Anterior cingulate cortex (tissue), 58 donors: ENCODE results near the gene PEX5.
"Not testable (repeated sequence)": the region's sequence is repeated elsewhere in the genome, so short reads cannot be mapped to it uniquely, and the experiment has no call there.

Source experiments
- DNase-seq, 58 donors: peaks; one replicate each; lab custom pipeline; 2025; lab: John Stamatoyannopoulos, UW

Gene PEX5

DNA sequence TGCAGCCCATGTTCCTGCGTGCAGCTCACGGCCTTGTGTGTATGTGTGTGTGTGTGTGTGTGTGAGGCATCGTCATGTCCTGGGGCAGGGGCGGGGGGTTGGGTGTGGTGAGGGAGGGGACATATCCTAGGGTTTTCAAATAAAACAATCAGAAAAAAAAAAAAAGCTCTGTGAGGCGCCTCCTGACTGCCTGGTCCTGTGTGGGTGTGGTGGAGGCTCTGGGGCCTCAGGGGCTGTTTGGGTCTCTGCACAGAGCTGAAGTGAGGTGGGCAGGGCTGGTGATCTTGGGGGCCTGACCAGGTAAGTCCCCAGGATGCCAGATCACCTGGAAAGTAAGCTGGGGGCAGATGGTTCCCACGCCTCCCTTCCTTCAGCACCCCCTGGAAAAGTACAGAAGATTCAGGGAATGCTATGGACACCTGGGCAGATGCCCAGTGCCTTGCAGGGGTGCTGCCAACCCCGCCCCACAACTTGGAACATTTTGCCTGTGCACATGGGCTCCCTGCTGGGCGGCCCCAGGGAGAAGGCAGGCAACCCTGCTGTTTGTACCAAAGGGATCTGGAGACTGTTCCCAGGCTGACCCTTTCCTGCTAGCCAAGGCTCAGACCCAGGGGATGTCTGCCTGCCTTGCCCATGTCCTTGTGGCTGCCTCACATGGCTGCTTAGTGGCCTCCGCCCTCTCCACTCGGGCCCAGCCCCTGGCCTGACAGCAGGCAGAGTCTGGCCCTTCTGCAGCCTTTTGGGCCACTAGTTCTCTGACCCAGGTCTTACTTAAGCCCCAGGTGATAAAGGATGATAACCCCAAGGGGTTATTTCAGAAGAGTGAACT, 30.5 kb upstream of the PEX5 start:
- DNase-seq, result peak in 5 of 58 donors; percentile 26 to 65 (median 41)

DNA sequence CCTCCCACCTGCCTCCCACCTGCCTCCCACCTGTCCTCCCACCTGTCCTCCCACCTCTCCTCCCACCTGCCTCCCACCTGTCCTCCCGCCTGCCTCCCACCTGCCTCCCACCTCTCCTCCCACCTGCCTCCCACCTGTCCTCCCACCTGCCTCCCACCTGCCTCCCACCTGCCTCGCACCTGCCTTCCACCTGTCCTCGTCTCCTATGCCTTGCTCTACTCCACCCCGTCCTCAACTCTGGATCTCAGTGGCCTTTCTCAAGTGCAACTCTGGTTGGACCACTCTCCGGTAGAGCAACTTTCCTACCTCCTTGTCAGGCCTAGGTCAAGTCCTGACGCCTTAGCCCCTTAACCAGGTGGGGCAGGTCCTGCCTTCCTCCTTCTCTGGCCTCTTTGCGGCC, 29.3 kb upstream of the PEX5 start:
- DNase-seq, result no peak

DNA sequence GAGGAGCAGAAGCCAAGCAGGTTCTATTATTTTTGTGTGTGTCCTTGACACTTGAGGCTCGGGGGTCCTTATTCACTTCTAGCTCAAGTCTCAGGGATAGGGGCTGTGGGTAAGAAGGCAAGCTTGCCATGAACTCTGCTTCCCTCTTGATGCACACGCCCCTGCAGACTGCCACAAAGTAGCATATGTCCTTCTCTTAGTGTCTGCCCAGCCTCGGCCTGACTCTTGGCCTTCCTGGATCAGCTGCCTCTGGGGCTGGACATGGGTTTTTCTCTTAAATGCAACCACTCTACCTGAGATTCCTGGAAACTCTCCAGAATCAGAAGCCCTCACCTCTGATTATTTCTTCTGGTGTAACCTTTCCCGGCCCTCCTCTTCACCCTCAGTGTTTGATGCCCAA, 28.2 kb upstream of the PEX5 start:
- no peak for DNase-seq

DNA sequence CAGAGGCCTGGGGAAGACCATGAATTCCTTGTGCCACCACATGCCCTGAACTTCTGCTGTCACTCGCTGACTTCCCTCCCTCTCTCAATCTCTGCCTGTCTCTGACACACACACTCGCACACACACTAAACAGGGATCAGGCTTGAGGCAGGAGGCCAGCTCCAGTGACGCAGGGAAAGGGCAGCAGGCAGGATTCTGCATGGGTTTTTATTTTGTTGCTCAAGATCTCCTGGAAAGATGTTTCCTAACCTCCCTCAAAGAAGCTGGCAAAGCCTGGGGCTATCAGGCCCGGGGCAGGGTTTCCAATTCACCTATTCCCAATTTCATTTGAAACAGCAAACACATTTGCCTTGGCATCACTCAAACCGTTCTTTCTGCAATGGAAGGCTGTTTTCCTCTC, 27.7 kb upstream of the PEX5 start:
- no peak for DNase-seq

DNA sequence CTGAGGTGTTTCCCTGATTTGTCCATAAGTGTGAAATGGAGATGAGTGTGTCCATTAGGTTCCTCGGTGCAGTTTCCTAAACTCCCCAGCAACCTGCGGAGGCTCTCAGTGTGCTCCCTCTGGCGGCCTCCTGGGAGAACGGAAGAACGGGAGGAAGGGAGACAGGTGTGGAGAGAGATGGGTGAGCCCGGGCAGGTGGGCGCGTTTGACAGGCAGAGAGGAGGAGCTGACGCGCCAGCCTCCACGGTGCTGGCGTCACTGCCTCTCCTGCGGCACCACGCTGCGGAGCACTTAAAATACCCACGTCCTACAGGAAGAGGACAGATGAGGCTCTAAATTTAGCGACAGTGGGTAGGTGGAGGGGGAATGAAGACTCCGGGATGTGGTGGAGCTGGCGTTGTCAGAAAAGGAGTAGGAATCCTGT, 26.8 kb upstream of the PEX5 start:
- peak in 33 of 58 donors; percentile 7 to 76 (median 45) for DNase-seq

DNA sequence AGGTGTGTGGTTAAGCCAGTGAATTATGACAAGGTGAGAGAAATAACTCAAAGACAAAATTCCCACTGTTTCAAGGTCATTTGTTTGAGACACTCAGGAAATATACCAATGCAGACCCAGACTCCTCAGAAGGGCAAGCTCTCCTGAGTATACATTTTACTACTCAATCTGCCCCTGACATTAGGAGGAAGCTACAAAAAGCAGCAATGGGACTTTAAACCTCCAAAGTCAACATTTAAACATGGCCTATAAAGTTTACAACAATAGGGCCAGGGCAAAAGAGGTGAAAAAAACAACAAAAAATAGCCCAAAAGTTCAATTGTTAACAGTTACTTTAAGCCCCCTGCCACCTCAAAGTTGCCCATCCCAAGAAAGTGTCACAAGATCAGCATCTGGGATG, 19.5 kb upstream of the PEX5 start:
- no peak for DNase-seq

DNA sequence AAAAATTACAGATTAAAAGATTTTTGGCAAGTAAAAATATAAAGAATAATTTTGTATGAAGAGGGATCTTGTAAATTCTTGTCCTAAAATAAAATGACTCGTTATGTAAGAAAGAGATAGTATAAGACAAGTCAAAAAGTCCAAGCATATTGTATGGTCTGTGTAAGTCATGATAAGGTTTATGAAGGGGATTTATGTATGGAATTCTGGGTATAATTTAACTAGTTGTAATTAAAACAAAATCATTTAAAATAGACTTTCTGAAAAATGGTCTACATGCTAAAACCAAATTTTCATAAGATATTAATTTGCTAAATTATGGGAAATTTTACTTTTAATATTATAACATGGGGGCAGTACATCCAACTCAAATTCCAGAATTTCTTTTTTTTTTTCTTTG, 17.6 kb upstream of the PEX5 start:
- no peak for DNase-seq

DNA sequence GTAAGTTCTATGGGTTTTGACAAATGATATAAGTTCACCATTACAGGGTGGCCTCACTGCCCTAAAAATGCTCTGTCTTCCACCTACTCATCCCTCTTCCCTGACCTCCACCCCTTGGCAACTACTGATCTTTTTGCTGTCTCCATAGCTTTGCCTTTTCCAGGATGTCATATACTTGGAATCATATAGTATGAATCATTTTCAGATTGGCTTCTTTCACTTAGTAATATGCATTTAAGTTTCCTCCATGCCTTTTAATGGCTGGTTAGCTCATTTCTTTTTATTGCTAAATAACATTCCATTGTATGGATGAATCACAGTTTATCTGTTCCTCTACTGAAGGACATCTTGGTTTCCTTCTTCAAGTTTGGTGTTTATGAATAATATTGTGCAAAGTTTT, 14.0 kb upstream of the PEX5 start:
- no peak for DNase-seq

DNA sequence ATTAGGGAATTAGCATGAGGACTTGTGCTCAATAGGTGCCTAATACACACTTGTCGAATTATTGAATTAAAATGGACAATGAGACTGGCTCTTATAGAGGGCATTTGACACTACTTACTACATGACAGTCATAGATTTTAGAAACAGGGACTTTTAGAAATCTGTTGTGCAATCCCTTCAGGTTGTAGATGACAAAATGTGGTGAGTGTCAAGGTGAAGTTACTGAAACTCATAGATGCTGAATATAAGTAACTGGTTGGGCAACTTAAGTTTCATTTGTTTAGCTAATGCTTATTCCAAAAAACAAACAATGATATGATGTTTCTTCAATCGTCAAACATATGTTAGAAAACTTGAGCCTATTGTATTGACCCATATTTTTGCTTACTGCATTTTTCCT, 12.9 kb upstream of the PEX5 start:
- DNase-seq, result no peak

DNA sequence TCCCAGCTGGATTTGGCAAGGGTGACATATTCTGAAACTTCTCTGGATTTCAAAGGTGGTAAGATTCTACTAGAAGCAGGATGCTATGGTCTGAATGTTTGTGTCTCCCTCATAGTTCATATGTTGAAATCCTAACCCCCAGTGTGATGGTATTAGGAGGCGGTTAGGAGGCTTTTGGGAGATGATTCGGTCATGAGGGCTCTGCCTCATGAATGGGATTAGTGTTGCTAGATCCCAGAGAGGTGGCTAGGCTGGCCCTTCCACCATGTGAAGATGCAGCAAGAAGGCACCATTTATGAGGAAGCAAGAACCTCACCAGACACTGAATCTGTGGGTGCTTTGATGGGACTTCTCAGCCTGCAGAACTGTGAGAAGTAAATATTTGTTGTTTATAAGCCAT, 11.0 kb upstream of the PEX5 start:
- no peak for DNase-seq

DNA sequence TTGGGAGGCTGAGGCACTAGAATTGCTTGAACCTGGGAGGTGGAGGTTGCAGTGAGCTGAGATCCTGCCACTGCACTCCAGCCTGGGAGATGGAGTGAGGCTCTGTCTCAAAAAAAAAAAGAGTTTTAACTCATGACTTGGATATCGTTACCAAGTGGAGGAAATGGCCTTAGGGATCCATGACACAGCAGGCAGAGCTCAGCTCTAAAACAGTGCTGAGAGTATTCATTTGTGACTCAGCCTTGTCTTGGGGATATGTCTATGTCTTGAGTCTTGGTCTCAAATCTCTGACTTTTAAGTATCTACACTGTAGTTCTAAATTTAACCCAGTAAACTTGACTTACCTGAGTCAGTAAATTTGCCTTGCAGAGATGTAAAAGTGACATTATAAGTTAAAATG, 8.8 kb upstream of the PEX5 start:
- DNase-seq, result no peak

DNA sequence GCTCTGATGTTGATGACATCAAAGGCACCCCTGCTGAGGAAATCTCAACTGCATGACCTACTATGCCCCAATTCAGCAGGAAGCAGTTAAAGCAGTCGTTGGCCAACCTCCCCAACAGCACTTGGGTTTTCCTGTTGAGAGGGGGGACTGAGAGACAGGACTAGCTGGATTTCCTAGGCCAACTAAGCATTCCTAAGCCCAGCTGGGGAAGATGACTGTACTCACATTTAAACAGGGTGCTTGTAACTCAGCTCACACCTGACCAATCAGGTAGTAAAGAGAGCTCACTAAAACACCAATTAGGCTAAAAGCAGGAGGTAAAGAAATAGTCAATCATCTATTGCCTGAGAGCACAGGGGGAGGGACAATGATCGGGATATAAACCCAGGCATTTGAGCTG, 3.4 kb upstream of the PEX5 start:
- DNase-seq, result not testable (repeated sequence)

DNA sequence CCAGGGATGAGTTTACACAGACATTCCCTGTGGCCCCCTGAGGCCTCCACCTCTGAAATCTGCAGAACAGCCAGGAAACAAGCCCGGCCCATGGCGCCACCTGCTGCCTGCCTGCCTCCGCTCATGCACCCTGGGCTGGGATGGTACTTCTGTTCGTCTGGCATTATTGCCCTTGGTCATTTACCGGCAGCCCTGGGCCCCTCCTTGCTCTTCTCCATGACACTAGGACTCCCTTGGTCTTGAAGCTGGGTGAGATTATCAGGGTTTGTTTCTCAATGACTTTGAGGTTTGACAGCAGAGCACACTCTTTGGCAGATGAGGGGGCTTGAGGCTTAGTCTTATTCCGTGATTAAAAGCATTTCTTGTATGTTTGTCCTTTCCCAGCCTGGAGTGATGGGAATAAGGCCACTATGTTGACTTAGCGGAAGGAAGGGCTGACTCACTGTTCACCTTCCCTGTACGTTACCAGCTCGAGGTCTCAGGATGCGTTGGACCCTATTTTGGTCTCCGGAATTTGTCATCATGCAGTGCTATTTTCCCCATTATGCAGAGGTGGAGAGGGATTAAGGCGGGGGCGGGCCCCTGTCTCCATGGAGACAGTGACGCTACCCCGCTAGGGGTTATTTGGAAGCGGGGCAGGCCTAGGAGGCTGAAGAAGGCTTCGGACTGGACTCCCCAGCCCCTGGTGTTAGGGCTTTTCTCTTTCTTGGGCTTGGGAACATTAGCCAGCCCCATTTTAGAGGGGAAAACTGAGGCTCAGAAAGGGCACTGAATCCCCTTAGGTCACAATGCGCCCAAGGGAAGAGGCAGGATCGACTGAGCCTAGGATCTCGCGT, 706 bp upstream of the PEX5 start:
- DNase-seq, result peak in 57 of 58 donors; percentile 11 to 80 (median 58)

DNA sequence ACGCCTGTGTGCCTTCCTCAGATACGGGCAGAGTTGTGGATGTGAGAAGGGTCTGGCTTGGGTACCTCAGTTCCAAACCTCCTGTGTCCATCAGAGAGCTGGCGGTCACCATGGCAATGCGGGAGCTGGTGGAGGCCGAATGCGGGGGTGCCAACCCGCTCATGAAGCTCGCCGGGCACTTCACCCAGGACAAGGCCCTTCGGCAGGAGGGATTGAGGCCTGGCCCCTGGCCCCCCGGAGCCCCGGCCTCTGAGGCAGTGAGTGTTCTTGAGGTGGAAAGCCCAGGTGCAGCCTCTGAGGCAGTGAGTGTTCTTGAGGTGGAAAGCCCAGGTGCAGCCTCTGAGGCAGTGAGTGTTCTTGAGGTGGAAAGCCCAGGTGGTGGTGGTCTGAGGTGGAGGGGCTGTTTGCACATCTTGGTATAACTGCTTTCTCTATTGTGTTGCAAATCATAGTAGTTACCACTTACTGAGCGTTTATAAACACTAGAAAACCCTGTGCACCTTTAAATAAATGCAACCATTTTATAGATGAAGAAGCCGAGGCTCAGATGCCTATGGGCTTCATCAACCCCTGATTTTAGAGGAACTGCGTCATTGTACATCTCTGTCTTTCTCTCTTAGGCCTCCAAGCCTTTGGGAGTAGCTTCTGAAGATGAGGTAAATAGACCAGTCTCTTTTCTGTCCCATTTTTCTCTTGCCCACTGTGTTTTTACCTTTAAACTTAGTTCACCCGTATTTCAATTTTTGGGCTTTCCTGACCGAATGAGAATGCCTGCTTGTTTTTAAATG, 976 bp downstream of the PEX5 start:
- DNase-seq, result peak in 38 of 58 donors; percentile 11 to 65 (median 37)

DNA sequence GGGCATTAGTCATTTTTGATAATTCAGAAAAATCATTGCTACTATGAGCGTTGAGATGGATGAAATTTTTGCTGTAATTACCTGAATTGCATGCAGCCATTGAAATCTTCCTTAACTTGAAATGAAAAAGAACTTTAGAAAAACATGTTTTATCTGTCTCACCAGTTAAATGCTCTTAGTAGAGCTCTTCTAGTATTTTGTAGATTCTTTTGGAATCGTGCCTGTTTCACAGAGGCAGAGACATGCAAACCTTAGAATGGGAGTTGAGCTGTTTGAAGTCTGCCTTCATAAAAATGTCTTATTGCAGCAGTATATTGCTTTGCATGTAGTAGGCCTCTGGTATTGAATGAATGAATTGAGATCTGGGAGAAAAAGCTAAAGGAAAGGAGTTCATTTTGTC, 4.2 kb downstream of the PEX5 start:
- no peak for DNase-seq

DNA sequence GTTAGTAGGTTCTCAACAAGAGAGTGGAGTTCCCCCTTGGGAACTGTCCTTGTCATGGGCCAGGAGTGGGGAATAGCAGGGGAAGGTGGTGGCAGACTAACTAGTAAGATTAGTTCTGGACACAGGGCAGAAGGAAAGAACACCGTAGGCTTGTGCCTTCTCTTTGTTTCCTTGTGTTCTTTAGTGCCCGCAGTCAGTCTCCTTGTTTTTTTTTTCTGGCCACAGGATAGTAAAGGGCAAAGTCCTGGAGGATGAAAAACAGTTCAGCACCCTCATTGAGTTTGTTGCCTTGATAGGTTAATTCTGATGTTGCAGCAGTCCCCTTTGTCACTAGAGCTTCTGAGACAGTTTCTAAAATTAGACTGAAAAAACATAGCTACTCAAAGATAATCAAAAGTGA, 8.4 kb downstream of the PEX5 start:
- DNase-seq, result no peak

DNA sequence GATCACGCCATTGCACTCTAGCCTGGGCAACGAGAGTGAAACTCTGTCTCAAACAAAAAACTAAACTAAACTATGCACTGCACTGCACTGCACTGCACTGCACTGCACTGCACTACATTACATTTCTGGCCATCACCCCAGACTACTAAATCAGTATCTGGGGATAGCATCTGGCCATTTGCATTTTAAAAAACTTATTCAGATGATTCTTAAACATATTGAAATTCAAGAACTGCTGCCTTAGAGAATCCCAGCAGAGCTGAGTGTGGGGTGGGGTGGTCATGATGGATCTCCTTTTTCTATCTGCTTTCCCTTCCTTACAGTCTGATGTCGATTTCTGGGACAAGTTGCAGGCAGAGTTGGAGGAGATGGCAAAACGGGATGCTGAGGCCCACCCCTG, 13.6 kb downstream of the PEX5 start:
- DNase-seq, result no peak

DNA sequence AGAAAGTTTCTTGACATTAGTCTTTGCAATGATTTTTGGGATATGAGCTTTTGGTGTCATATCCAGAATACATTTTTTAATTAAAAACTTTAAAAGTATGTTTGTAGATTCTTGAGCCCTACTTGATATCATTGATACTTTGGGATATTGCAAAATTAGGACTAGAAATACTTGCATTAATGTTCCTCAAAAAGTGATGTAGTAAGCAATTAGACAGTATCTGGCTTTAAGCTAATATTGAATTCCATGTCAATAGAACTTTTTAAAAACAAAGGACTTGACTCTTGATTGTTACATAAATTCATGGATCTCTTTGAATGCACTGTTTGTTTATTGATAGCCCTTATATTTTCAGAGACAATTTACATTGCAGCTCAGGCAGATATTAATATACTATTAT, 15.6 kb downstream of the PEX5 start:
- DNase-seq, result no peak

DNA sequence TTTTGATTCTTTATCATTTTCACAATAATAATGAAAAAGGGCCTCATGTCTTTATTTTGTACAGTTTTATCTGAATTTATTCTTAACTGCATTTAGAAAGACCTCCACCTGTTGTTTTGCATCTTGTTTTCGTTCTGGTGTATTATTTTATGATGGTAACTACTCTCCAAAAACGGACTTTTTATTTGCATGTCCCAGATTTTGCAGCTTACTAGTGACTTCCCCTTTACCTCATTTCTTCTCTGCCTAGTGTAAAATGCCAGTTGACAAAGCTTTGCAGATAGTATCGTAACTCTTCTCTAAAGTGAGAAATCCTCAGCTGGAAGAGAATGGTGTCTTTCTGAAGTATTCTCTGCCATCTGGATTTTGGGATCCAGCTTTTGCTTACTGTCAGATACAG, 17.2 kb downstream of the PEX5 start:
- DNase-seq, result no peak

DNA sequence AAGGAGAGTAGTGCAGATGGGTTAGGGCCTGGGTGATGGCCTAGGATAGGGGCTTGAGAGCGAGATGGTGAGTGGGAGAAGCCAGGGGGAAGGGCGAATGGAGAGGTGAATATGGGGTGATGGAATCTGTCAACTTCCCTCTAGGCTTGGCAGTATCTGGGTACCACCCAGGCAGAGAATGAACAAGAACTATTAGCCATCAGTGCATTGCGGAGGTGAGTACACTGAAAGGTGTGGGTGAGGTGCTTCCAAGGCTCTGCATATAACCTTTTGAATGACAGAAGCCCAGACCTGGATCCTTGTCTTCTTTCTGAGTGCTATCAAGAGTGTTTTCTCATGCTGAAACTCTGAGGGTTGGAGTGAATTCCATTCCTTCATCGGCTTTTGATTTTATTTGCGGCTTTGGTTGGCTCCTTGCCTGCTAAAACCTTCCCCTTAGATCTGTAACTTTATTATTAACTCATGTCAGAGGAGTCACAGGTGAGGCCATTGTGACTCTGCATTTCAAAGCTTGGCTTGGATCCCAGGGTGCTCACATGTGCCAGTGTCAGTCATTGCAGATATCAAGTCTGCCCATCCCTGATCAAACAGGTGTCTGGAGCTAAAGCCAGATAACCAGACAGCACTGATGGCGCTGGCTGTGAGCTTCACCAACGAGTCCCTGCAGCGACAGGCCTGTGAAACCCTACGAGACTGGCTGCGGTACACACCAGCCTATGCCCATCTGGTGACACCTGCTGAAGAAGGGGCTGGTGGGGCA, 18.6 kb downstream of the PEX5 start:
- no peak for DNase-seq
